ENCODE data around the gene HSD11B2.

DNA sequence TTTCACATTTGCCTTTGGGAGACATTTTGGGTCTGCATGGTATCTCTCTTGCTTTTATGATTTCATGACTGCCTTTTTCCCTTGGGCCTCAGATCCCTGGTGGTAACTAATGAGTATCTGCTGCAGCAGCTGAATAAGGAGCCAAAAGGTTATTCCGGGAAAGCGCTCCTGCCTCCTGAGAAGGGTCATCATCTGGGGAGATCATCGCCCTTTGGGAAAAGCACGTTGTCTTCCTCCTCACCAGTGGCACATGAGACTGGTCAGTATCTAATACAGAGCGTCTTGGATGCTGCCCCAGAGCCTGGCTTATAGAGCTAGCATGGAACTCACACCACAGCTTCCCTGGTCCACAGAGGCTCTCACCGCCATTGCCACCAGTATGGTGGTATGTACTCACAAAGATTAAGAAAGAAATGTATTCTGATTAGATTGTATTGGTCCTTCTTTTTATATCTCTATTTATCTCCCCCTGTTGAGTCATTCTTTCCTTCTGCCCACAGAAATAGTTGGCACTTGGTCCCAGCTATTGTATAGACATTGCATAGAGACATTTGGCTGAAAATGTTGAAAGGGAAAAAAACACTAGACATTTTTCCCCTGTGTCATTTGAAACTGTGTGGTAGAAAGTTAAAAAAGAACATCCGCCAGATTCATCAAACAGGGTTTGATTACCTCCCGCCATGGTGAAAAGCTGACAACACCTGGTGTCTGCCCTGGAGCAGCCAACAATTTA is 46.0 kb upstream of the HSD11B2 start:
- no peak for TF ChIP-seq CTCF (IDR thresholded peaks at IDR 0.05)
- no peak for TF ChIP-seq POLR2AphosphoS5 (IDR thresholded peaks at IDR 0.05)
